GM08714 (cell line): ENCODE data around the gene ADPRHL1.

ENCODE experiments used
- H3K4me3 ChIP-seq: fragments of 200-500 bp; sonication (Bioruptor generic); 2 replicates; pipeline ENCODE4 v1.5.1; 2014; ENCODE audit warnings: mild to moderate bottlenecking, low read length, inconsistent platforms
- ZNF274 ChIP-seq: IDR thresholded peaks from 2 replicates; pipeline ENCODE4 v1.6.1; 2012; ENCODE audit warnings: mild to moderate bottlenecking, low read depth, low read length

Gene ADPRHL1

DNA sequence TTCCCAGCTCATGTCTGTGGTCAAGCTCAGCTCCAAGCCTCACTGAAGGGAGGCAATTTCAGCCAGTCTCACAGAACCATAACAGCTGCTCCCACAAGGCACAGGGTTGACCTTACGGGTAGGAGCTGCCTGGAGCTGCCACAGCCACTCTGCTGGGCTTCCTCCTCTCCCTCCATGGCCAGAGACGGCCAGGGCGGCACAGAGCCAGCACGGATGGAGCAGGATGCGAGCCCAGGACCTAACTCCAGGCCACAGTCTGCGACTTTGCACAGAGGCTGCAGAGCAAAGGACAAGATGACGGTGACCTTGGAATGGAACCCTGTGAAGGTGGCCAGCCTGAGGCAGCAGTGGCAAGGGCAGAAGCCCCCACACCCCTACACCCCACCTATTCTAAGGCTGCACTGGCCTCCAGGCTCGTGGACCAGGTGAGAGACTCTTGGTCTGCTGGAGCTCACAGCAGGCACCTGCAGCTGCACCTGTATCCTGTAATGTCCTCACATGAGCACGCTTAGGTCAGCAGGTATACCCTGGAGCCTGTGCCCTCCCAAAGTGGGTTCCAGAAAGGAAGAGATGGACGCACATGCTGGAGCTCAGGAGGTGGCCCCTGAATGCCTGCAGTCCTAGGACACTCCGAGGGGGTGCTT is 29.6 kb downstream of the ADPRHL1 start:
- TF ChIP-seq ZNF274, result no peak
- no peak overlapping the region for H3K4me3 ChIP-seq

GRCh38 chr13:113422807-113423519 is 30.3 kb downstream of the ADPRHL1 start:
- no peak overlapping the region for H3K4me3 ChIP-seq
- TF ChIP-seq ZNF274, result no peak

GRCh38 chr13:113421673-113422270 is 31.5 kb downstream of the ADPRHL1 start:
- no peak for TF ChIP-seq ZNF274
- no peak overlapping the region for H3K4me3 ChIP-seq

GRCh38 chr13:113420833-113421600 is 32.3 kb downstream of the ADPRHL1 start:
- H3K4me3 ChIP-seq, result no peak overlapping the region
- no peak for TF ChIP-seq ZNF274

DNA sequence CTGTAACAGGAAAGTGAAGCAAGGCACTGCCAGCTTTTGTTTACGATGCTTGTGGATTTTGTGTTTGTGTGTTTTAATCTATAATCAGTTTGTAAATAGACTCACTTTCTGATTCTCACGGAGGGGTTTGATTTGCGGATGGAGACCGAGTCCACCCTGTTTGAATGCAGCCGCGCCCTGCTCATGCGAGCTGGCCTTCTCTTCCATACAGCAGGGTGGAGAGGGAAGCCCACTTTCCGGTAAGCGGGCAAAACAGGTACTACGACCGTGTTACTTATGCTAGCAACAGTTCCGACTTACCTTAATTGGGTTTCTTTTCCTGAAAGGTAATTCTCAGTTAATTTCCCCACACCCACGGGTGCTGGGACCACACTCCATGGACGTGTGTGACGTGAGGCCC is 33.1 kb downstream of the ADPRHL1 start:
- H3K4me3 ChIP-seq, result no peak overlapping the region
- no peak for TF ChIP-seq ZNF274

DNA sequence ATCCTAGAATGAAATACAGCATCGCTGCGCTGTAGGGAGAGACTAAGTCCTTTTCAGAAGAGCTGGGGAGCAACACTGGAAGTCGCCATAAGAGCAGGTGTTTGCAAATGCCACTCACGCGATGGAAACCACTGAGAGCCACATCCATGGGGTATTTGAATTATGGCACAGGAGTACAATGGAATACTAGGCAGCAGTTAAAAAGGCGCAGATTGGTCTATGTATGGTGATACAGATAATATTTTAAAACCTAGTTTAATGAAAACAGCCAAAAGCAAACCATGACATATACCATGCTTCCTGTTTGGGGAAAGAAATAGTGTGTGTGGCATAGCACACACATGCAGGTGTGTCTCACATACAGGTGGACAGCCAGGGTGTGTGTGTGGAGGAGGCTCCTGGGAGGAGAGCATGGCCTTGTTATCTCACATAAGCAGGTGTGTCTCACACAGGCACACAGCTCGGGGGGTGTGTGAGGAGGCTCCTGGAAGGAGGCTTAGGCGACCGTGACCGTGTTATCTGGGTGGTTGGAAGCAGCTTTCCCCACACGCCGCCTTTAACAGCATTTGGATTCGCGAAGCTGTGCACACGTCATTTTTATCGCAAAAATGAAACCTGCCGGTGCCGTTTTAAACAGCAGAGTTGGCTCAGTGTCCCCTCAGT is 33.6 kb downstream of the ADPRHL1 start:
- no peak for TF ChIP-seq ZNF274
- H3K4me3 ChIP-seq, result no peak overlapping the region

DNA sequence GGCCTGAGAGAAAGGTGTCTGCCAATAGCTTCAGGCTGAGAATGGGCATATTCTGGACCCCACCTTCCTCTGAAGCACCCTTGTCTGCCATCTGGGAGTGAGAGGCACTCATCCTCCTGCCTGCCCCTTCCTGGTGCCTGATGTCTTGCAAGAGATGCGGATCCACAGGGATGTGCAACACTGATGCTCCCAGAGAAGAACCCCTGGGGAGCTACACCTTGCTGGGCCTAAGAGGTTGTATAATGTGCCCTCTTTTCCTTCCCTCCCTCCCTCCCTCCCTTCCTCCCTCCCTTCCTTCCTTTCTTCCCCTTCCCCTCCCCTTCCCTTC is 34.6 kb downstream of the ADPRHL1 start:
- H3K4me3 ChIP-seq, result no peak overlapping the region
- no peak for TF ChIP-seq ZNF274

DNA sequence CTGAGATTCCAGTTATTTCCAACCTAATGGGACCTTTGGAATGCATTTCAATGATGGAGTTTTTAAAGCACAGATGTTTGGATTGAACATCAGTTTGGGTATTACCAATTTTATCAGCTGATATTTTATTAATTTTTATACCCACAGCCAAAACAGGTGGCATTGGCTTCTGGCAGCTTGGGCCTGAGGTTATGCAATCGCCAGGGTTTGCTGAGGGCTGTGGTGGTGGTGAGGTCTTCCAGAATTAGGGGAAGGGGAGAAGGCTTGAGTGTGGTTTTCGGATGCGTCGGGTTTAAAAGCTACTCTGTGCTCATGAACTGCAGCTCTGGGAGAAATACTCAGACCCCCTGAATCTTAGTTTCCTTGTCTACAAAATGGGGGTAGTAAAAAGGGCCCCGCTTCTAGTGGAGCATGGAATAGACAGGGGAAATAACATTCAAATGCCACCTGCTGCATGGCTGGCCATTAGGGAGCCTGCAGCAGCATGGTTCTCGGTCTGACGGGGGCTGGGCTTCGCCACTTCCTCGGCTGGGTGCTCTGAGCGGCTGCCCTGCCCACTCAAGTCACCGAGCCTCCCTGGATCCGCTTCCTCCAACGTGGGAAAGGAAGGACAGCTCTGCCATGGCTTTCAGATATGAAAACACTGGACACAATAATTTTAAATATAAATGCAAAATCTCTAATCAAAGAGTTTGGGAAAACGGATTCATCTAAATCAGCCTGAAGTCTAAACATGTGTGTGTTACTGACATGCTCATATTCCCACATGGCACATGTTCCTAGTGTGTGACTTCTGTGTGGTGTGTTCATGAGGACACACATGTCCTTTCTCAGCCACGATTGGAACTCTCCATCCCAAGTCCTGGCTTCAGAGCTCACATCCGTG is 35.2 kb downstream of the ADPRHL1 start:
- H3K4me3 ChIP-seq, result no peak overlapping the region
- TF ChIP-seq ZNF274, result no peak

- H3K4me3 ChIP-seq, result no peak overlapping the region
- TF ChIP-seq ZNF274, result no peak
Observed at GRCh38 chr13:113417008-113417751, 36.1 kb downstream of the ADPRHL1 start.

DNA sequence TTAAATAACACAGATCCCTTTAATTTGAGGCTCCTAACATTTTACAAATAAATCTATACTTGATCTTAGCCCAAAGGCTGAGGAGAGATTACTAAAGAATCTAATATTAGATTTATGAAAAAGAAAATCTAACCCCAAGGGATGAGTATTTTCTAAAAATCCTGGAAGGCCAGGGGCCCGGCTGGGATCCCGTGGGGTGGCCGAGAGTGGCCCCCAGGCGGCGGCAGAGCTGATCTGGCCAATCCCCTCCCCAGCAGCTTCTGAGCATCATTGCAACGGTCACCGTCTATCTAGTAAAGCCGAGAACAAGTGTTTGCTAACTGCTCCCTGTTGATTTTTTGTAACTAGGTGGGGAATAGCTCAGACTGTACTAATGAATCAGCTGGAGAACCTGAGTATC is 37.5 kb downstream of the ADPRHL1 start:
- no peak for TF ChIP-seq ZNF274
- no peak overlapping the region for H3K4me3 ChIP-seq

DNA sequence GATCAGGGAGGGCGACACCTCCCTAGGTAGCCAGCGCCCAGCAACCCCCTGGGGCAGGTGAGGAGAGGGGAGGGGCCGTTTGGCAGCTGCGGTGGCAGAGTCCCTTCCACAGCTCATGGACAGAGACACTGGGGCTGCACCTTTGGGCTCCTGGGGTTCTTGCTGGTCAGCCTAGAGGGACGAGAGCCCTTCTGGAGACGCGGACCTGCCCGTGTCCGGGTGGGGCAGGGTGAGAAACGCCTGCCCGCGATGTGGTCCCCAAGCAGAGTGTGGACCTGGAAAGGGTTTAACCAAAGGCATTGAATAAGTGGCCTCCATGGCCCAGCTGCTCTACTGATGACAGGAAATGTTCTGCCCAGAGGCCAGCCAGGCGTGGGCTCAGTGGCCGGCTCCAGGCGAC is 38.3 kb downstream of the ADPRHL1 start:
- H3K4me3 ChIP-seq, result no peak overlapping the region
- TF ChIP-seq ZNF274, result no peak

DNA sequence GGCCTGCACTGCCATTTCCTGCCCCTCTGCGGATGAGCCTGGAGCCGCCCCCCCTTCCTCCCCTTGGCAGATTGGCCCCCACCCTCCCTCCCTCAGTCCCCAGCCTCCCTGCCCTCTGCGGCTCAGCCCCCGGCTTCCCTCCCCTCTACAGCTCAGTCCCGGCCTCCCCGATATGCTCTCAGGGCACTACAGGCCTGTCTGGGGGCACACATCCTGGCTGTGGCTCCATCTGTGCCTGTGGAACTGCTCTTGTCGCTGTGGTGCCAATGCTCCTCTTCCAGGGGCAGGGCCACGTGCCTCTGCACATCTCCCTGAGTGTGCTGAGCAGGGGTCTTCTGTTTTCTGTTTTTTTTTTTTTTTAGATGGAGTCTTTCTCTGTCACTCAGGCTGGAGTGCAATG is 39.0 kb downstream of the ADPRHL1 start:
- H3K4me3 ChIP-seq, result no peak overlapping the region
- no peak for TF ChIP-seq ZNF274

DNA sequence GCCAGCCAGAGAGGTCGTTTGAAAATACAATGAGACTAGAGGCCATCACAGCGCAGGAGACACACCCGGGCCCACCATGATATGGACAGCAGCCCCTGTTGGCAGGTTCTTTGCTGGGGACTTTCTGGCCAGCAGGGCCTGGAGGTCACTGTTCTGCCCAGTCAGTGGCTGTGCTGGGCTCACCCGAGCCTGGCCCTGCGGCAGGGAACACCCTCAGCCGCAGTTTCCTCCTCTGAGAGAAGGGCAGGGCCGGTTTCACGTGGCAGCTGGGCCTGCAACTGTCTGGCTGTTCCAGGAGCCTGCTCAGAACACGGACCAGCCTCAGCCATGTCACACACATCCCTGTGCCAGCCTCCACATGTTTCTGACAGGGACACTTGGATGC is 39.4 kb downstream of the ADPRHL1 start:
- no peak overlapping the region for H3K4me3 ChIP-seq
- TF ChIP-seq ZNF274, result no peak
